Body of pancreas (tissue), 4 donors: ENCODE measurements around the gene BIRC6. TPM values are rescaled to one million over a fixed set of nuclear protein-coding genes. Genes with fewer than 3 reads are reported as not detected.
"Not testable (repeated sequence)": the region's sequence is repeated elsewhere in the genome, so short reads cannot be mapped to it uniquely, and the experiment has no call there.

Experiments
- ATAC-seq: fragments of 150-250 bp; one replicate; pipeline ENCODE4 v1.9.1; 2016
- DNase-seq, 4 donors: peaks; one replicate each; pipeline ENCODE4 v3.0.0-alpha.2; 2019
- H3K27ac ChIP-seq, 4 donors: fragments of 200-600 bp; sonication (generic); 1 replicate in 3 of 4; 2 replicates in 1 of 4; pipeline versions ENCODE4 v1.5.1 to v1.6.1; 2016 to 2019; ENCODE audit warnings: mild to moderate bottlenecking in 1 of 4, mixed read lengths in 1 of 4, moderate library complexity in 1 of 4
- H3K27me3 ChIP-seq, 2 donors: fragments of 200-600 bp; sonication (generic); one replicate each; pipeline ENCODE4 v1.6.0; 2016; ENCODE audit warnings: mild to moderate bottlenecking in 1 of 2
- H3K36me3 ChIP-seq, 2 donors: fragments of 200-600 bp; sonication (generic); replicated peaks in 1 of 2; 2 replicates each; pipeline ENCODE4 v1.5.1; 2016; ENCODE audit warnings: low read depth in 2 of 2; ENCODE audit not compliant: insufficient read depth in 1 of 2
- H3K4me1 ChIP-seq: fragments of 200-600 bp; sonication (generic); one replicate; pipeline ENCODE4 v1.6.0; 2016
- H3K4me3 ChIP-seq, 2 donors: fragments of 200-600 bp; sonication (generic); 1 replicate in 1 of 2; 2 replicates in 1 of 2; pipeline ENCODE4 v1.5.1; 2016 to 2019
- H3K9me3 ChIP-seq, 3 donors: fragments of 200-600 bp; sonication (generic); 1 replicate in 2 of 3; 2 replicates in 1 of 3; pipeline ENCODE4 v1.5.1; 2016
- CTCF ChIP-seq, 7 experiments: fragments of 450-650 bp in 4 of 7; fragments of 200-600 bp in 3 of 7; sonication (generic) in 3 of 7; IDR thresholded peaks; one replicate each; pipeline ENCODE4 v1.5.1; 2016 to 2019; ENCODE audit warnings: antibody characterized with exemption in 7 of 7
- POLR2A ChIP-seq, 3 donors: fragments of 450-650 bp; IDR thresholded peaks; one replicate each; pipeline ENCODE4 v1.6.1; 2016; ENCODE audit warnings: antibody characterized with exemption in 3 of 3, mild to moderate bottlenecking in 2 of 3
- WGBS, 2 donors: methylation state at CpG; one replicate each; pipeline ENCODE4 v1.1.5; 2017; 5-methylcytosine and 5-hydroxymethylcytosine counted together
- intact Hi-C: fragments of 100-400 bp; cut with DNase I; formaldehyde crosslinking; loops from one replicate; pipeline ENCODE4 v1.15.1; 2023
- total RNA-seq, 2 donors: library from RNA; depleted of rRNA; stranded (reverse); fragments of >200 nt; gene quantifications; one replicate each; pipeline ENCODE4 v1.1.0, GENCODE V29; 2016

BIRC6 gene
- total RNA-seq, 2 donors from 2014 or later: 71.9 to 102 TPM

GRCh38 chr2:32358111-32358482 lies 1.3 kb downstream of the BIRC6 start:
- no peaks in the 10 kb centered on the region for H3K27me3 ChIP-seq
- H3K4me1 ChIP-seq: peaks cover 39% of the 10 kb centered on the region
- H3K36me3 ChIP-seq: no peaks in the 10 kb centered on the region
- peak in 1 of 4 donors; percentile 22 for DNase-seq
- H3K9me3 ChIP-seq: no peaks in the 10 kb centered on the region
- no peak for ATAC-seq
- H3K27ac ChIP-seq: peak overlapping the region; percentile 85 to 98 (median 94)
- H3K4me3 ChIP-seq: peak overlapping the region; percentile 73 to 97
- WGBS, 2 donors: 3% methylated on average over 14 to 16 of the region's 16 CpGs
- intact Hi-C loops: no loop called here
- TF ChIP-seq POLR2A (IDR thresholded peaks at IDR 0.05) (no peak), CTCF (IDR thresholded peaks at IDR 0.05) (no peak)

- Histone ChIP-seq H3K27me3 (no peaks in the 10 kb centered on the region), H3K36me3 (no peaks in the 10 kb centered on the region), H3K4me1 (peaks cover 61% of the 10 kb centered on the region), H3K27ac (peak overlapping the region in 1 of 4 donors; percentile 56), H3K9me3 (no peaks in the 10 kb centered on the region), H3K4me3 (no peak overlapping the region)
- 36 to 45% methylated on average over 4 of the region's 4 CpGs for WGBS, 2 donors
- intact Hi-C loops: no loop called here
- TF ChIP-seq CTCF (IDR thresholded peaks at IDR 0.05) (no peak), POLR2A (IDR thresholded peaks at IDR 0.05) (no peak)
- DNase-seq (no peak), ATAC-seq (no peak)
Observed at GRCh38 chr2:32360416-32360815, 3.6 kb downstream of the BIRC6 start.

GRCh38 chr2:32362997-32363396 lies 6.2 kb downstream of the BIRC6 start:
- H3K27me3 ChIP-seq, H3K27ac ChIP-seq, DNase-seq, H3K36me3 ChIP-seq, H3K4me3 ChIP-seq, ATAC-seq, intact Hi-C loops, H3K9me3 ChIP-seq: not testable (repeated sequence)
- WGBS, 2 donors: 88 to 98% methylated on average over 2 of the region's 2 CpGs
- peaks cover 67% of the 10 kb centered on the region for H3K4me1 ChIP-seq

GRCh38 chr2:32363597-32363996 lies 6.8 kb downstream of the BIRC6 start:
- intact Hi-C loops: no loop called here
- Histone ChIP-seq H3K4me1 (peaks cover 66% of the 10 kb centered on the region), H3K9me3 (no peaks in the 10 kb centered on the region), H3K27ac (peak overlapping the region in 1 of 4 donors; percentile 34), H3K27me3 (no peaks in the 10 kb centered on the region), H3K4me3 (no peak overlapping the region), H3K36me3 (no peaks in the 10 kb centered on the region)
- TF ChIP-seq POLR2A (IDR thresholded peaks at IDR 0.05) (no peak), CTCF (IDR thresholded peaks at IDR 0.05) (no peak)
- 50 to 52% methylated on average over 2 of the region's 2 CpGs for WGBS, 2 donors
- no peak for ATAC-seq
- no peak for DNase-seq

GRCh38 chr2:32364290-32364689 lies 7.5 kb downstream of the BIRC6 start:
- DNase-seq, H3K27me3 ChIP-seq, ATAC-seq, H3K9me3 ChIP-seq, intact Hi-C loops, H3K4me3 ChIP-seq, H3K36me3 ChIP-seq: not testable (repeated sequence)
- WGBS, 2 donors: 88 to 90% methylated on average over 9 of the region's 9 CpGs
- Histone ChIP-seq H3K4me1 (peaks cover 66% of the 10 kb centered on the region), H3K27ac (peak overlapping the region in 1 of 4 donors; percentile 34)

GRCh38 chr2:32365679-32366078 lies 8.9 kb downstream of the BIRC6 start:
- intact Hi-C loops, ATAC-seq, H3K4me3 ChIP-seq, H3K27ac ChIP-seq, H3K27me3 ChIP-seq, H3K36me3 ChIP-seq, H3K9me3 ChIP-seq, DNase-seq: not testable (repeated sequence)
- 70 to 91% methylated on average over 3 of the region's 3 CpGs for WGBS, 2 donors
- peaks cover 57% of the 10 kb centered on the region for H3K4me1 ChIP-seq
